H1 (cell line): Measurements from ENCODE around the gene PRDM10. TPM values are rescaled to one million over a fixed set of nuclear protein-coding genes. Genes with fewer than 3 reads are reported as not detected.

Source experiments
- CTCF ChIA-PET: fragments of 300-600 bp; sonication (Branson Sonifier 250); formaldehyde crosslinking; loops from one replicate; lab custom pipeline; 2021; ENCODE audit not compliant: partially characterized antibody; lab: Charles Lee
- POLR2A ChIA-PET: fragments of 300-600 bp; sonication (Branson Sonifier 250); formaldehyde crosslinking; loops from one replicate; lab custom pipeline; 2021; ENCODE audit warnings: inconsistent platforms; ENCODE audit not compliant: partially characterized antibody; lab: Charles Lee
- DNase-seq, 2 experiments: peaks; one replicate each; pipeline versions ENCODE4 v3.0.0 to v3.0.0-alpha.2; 2010 to 2022; ENCODE audit warnings: low spot score in 2 of 2, low read depth in 1 of 2, mixed read lengths in 1 of 2
- FAIRE-seq: peaks from 2 replicates; lab custom pipeline; 2011; peaks lifted over from hg19 to GRCh38; lab: Jason Lieb, UNC
- H2AFZ ChIP-seq: 2 replicates; pipeline ENCODE4 v1.8.1; 2012; ENCODE audit warnings: low read length, inconsistent platforms
- H2AK5ac ChIP-seq: 2 replicates; pipeline ENCODE4 v1.6.1; 2013; ENCODE audit warnings: low read depth, low read length
- H2BK120ac ChIP-seq: replicated peaks from 2 replicates; pipeline ENCODE3; 2013; ENCODE audit warnings: low read depth, low read length, inconsistent platforms
- H2BK12ac ChIP-seq: 2 replicates; pipeline ENCODE4 v1.6.1; 2013; ENCODE audit warnings: low read depth, low read length
- H2BK15ac ChIP-seq: 2 replicates; pipeline ENCODE4 v1.6.1; 2013; ENCODE audit warnings: low read length
- H2BK20ac ChIP-seq: 2 replicates; pipeline ENCODE4 v1.6.1; 2013; ENCODE audit warnings: low read length
- H2BK5ac ChIP-seq: 2 replicates; pipeline ENCODE4 v1.6.1; 2013; ENCODE audit warnings: low read depth, low read length
- H3K14ac ChIP-seq: 2 replicates; pipeline ENCODE4 v1.6.1; 2013; ENCODE audit warnings: inconsistent platforms; ENCODE audit not compliant: insufficient read length
- H3K18ac ChIP-seq: 2 replicates; pipeline ENCODE4 v1.6.1; 2013; ENCODE audit warnings: low read length; ENCODE audit errors: extremely low read depth
- H3K23ac ChIP-seq: 2 replicates; pipeline ENCODE4 v1.6.1; 2013; ENCODE audit warnings: inconsistent platforms; ENCODE audit not compliant: insufficient read length
- H3K23me2 ChIP-seq: 2 replicates; pipeline ENCODE4 v1.6.1; 2013; ENCODE audit warnings: low read depth, low read length
- H3K27ac ChIP-seq: 2 replicates; pipeline ENCODE4 v1.6.1; 2011; ENCODE audit warnings: low read depth, low read length, inconsistent platforms
- H3K27me3 ChIP-seq, 4 experiments: replicated peaks in 1 of 4; 1 replicate in 1 of 4; 2 replicates in 3 of 4; pipeline versions ENCODE4 v1.6.1 to v1.8.1; 2011 to 2013; ENCODE audit warnings: low read length in 3 of 4, mild to moderate bottlenecking in 3 of 4, inconsistent platforms in 2 of 4, mixed read lengths in 2 of 4, moderate library complexity in 1 of 4; ENCODE audit not compliant: control insufficient read depth in 3 of 4, insufficient read depth in 3 of 4; ENCODE audit errors: extremely low read depth in 1 of 4
- H3K36me3 ChIP-seq, 4 experiments: 2 replicates each; pipeline versions ENCODE4 v1.6.1 to v1.8.1; 2011 to 2013; ENCODE audit warnings: mild to moderate bottlenecking in 4 of 4, low read length in 3 of 4, moderate library complexity in 2 of 4, control low read depth in 1 of 4, inconsistent platforms in 1 of 4; ENCODE audit not compliant: insufficient read depth in 4 of 4, control insufficient read depth in 2 of 4
- H3K4ac ChIP-seq: replicated peaks from 2 replicates; pipeline ENCODE3; 2013; ENCODE audit warnings: low read length, low read depth, mixed read lengths, inconsistent platforms; ENCODE audit not compliant: insufficient read length
- H3K4me1 ChIP-seq, 4 experiments: replicated peaks in 1 of 4; 1 replicate in 1 of 4; 2 replicates in 3 of 4; pipeline versions ENCODE4 v1.6.1 to v1.8.1; 2011 to 2013; ENCODE audit warnings: low read length in 3 of 4, inconsistent platforms in 2 of 4, mixed read lengths in 1 of 4; ENCODE audit not compliant: insufficient read depth in 4 of 4, control insufficient read depth in 3 of 4
- H3K4me2 ChIP-seq, 2 experiments: 2 replicates each; pipeline versions ENCODE4 v1.6.1 to v1.8.1; 2011 to 2013; ENCODE audit warnings: low read depth in 2 of 2, low read length in 2 of 2, control low read depth in 1 of 2, inconsistent platforms in 1 of 2, mild to moderate bottlenecking in 1 of 2; ENCODE audit not compliant: insufficient read depth in 1 of 2
- H3K4me3 ChIP-seq, 4 experiments: fragments of 200-600, 300-600 bp in 1 of 4; sonication (generic), shearing (Covaris generic), sonication (Bioruptor Twin) in 1 of 4; 2 replicates each; pipeline versions ENCODE4 v1.5.1 to v1.8.1; 2011 to 2016; ENCODE audit warnings: low read length in 4 of 4, low read depth in 3 of 4, control low read depth in 2 of 4, inconsistent platforms in 2 of 4, mild to moderate bottlenecking in 2 of 4, mixed read lengths in 1 of 4, moderate library complexity in 1 of 4; ENCODE audit not compliant: insufficient read depth in 2 of 4; ENCODE audit errors: extremely low read depth in 1 of 4
- H3K56ac ChIP-seq: replicated peaks from 2 replicates; pipeline ENCODE3; 2013; ENCODE audit warnings: low read depth, mild to moderate bottlenecking, mixed read lengths, low read length, inconsistent platforms; ENCODE audit not compliant: insufficient read length
- H3K79me1 ChIP-seq: 2 replicates; pipeline ENCODE4 v1.6.1; 2013; ENCODE audit warnings: low read depth, low read length, control low read depth
- H3K79me2 ChIP-seq, 2 experiments: 2 replicates each; pipeline versions ENCODE4 v1.6.1 to v1.8.1; 2012 to 2013; ENCODE audit warnings: low read length in 2 of 2, mild to moderate bottlenecking in 2 of 2, inconsistent platforms in 1 of 2; ENCODE audit not compliant: insufficient read depth in 2 of 2, control insufficient read depth in 1 of 2
- H3K9ac ChIP-seq, 4 experiments: replicated peaks in 1 of 4; 1 replicate in 1 of 4; 2 replicates in 3 of 4; pipeline versions ENCODE4 v1.6.1 to v1.8.1; 2011 to 2013; ENCODE audit warnings: low read depth in 3 of 4, low read length in 3 of 4, control low read depth in 2 of 4, mild to moderate bottlenecking in 2 of 4, moderate library complexity in 2 of 4, inconsistent platforms in 1 of 4; ENCODE audit errors: extremely low read depth in 1 of 4
- H3K9me3 ChIP-seq, 2 experiments: 2 replicates each; pipeline versions ENCODE4 v1.6.1 to v1.8.1; 2012 to 2013; ENCODE audit warnings: mild to moderate bottlenecking in 2 of 2, moderate library complexity in 2 of 2, control low read depth in 1 of 2, inconsistent platforms in 1 of 2, low read depth in 1 of 2, low read length in 1 of 2, mixed read lengths in 1 of 2; ENCODE audit not compliant: insufficient read depth in 2 of 2
- H4K20me1 ChIP-seq, 2 experiments: replicated peaks in 1 of 2; 2 replicates each; pipeline versions ENCODE3 to v1.8.1; 2011 to 2013; ENCODE audit warnings: inconsistent platforms in 2 of 2, low read length in 2 of 2, mild to moderate bottlenecking in 1 of 2; ENCODE audit not compliant: insufficient read depth in 2 of 2, control insufficient read depth in 1 of 2
- H4K5ac ChIP-seq: 2 replicates; pipeline ENCODE4 v1.6.1; 2013; ENCODE audit warnings: low read length, low read depth, mixed read lengths, inconsistent platforms; ENCODE audit not compliant: insufficient read length
- H4K8ac ChIP-seq: 2 replicates; pipeline ENCODE4 v1.8.0; 2013; ENCODE audit warnings: mild to moderate bottlenecking, moderate library complexity, low read length, inconsistent platforms; ENCODE audit not compliant: insufficient read depth; ENCODE audit errors: extremely low read depth
- H4K91ac ChIP-seq: replicated peaks from 2 replicates; pipeline ENCODE3; 2013; ENCODE audit warnings: low read length, mixed read lengths, inconsistent platforms; ENCODE audit not compliant: insufficient read length
- EP300 ChIP-seq, 2 experiments: IDR thresholded peaks; 1 replicate in 1 of 2; 2 replicates in 1 of 2; pipeline ENCODE4 v1.6.1; 2011 to 2012; ENCODE audit warnings: low read depth in 2 of 2, low read length in 2 of 2, mild to moderate bottlenecking in 2 of 2, borderline replicate concordance in 1 of 2, inconsistent platforms in 1 of 2, moderate library complexity in 1 of 2
- WGBS, 2 experiments: shearing (Covaris generic) in 1 of 2; methylation state at CpG; one replicate each; pipeline versions ENCODE4 v1.1.6 to v1.1.7; 2013 to 2015; ENCODE audit warnings: low lambda C conversion rate in 2 of 2, mixed read lengths in 2 of 2, inconsistent platforms in 1 of 2, low coverage in 1 of 2, missing lambda C conversion rate in 1 of 2; ENCODE audit not compliant: insufficient replicate concordance in 2 of 2, insufficient coverage in 1 of 2, insufficient read length in 1 of 2; ENCODE audit errors: extremely low coverage in 1 of 2, missing lambda C conversion rate in 1 of 2; 5-methylcytosine and 5-hydroxymethylcytosine counted together
- polyA plus RNA-seq, 7 experiments: library from polyadenylated mRNA; depleted of rRNA in 3 of 7; stranded (reverse) in 5 of 7; unstranded in 2 of 7; fragments of >200 nt in 5 of 7; fragments of 200-250 nt in 2 of 7; gene quantifications; 1 replicate in 5 of 7; 2 replicates in 1 of 7; 4 replicates in 1 of 7; pipeline versions ENCODE4 v1.2.1 to v1.2.3, GENCODE V29; 2011 to 2013; ENCODE audit warnings: missing spikeins in 2 of 7, mixed read lengths in 2 of 7
- total RNA-seq: library from RNA; stranded (reverse); fragmentation: NEBNext Ultra II Directional; extraction: Animal tissue kit (Norgen Biotek cat#: 25700); gene quantifications from 2 replicates; pipeline ENCODE4 v1.2.1, GENCODE V29; 2021

The PRDM10 gene
- total and polyA plus RNA-seq, 2 of the 8 experiments (the other 6 are each of a cell fraction or from before 2014, with no cell fraction given): 15.5 to 19.2 TPM

DNA sequence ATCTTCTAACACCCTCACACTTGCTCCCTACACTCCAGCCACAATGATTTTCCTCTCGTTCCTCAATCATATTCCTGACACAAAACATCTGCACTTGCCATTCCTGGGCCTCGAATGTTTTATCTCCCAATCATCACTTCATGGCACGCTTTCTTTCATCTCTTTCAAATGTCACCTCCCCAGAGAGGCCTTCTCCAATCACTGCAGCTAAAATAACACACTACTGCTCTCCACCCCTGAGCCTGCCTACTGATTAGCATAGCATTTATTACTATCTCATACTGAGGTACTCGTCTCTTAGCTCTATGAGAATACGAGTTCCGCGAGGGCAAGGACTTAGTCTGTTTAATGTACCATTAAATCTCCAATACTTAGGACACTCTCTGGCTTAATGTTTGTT lies 130.7 kb downstream of the PRDM10 start:
- Histone ChIP-seq H3K9ac (no peak overlapping the region), H4K8ac (no peak overlapping the region), H3K4me3 (no peak overlapping the region), H3K4ac (no peak overlapping the region), H3K9me3 (no peaks in the 10 kb centered on the region), H2BK15ac (no peak overlapping the region), H3K27me3 (no peaks in the 10 kb centered on the region), H2BK5ac (no peak overlapping the region), H3K23ac (no peak overlapping the region), H3K14ac (no peak overlapping the region), H4K5ac (no peak overlapping the region), H3K27ac (no peak overlapping the region), H3K79me2 (no peaks in the 10 kb centered on the region), H2BK120ac (no peak overlapping the region), H2AFZ (no peak overlapping the region), H4K91ac (no peak overlapping the region), H4K20me1 (peaks cover 0 to 3% of the 10 kb centered on the region in 2 experiments), H3K79me1 (no peaks in the 10 kb centered on the region), H2BK12ac (no peak overlapping the region), H3K23me2 (no peaks in the 10 kb centered on the region), H3K36me3 (peaks cover 33 to 88% (median 73%) of the 10 kb centered on the region in 4 experiments), H2BK20ac (no peak overlapping the region), H3K56ac (no peak overlapping the region), H3K4me2 (no peak overlapping the region), H3K18ac (no peak overlapping the region), H3K4me1 (no peaks in the 10 kb centered on the region), H2AK5ac (no peak overlapping the region)
- ChIA-PET POLR2A (no interaction called here), CTCF (interaction anchor here (0.6 to 2.9 kb wide), 3 partner anchors 10 to 1535 kb away, joined by 4 to 15 read pairs (median 9); no protein-coding TSS in a partner anchor)
- no peak for FAIRE-seq
- DNase-seq: no peak
- WGBS, 2 experiments: 91% methylated on average over 7 of the region's 7 CpGs; no CpG with 5 or more reads in 1 of the 2 experiments
- no peak for TF ChIP-seq EP300 (IDR thresholded peaks at IDR 0.05; ENCODE audit: borderline replicate concordance in 1 of 2, low read depth in 2 of 2, low read length in 2 of 2)
